Hippocampal formation (tissue), 2 donors: ENCODE results near the gene DHRS7C.
A peak's percentile ranks its signal among the peaks of the same experiment; 100 is the strongest.
"Not testable (repeated sequence)": the region's sequence is repeated elsewhere in the genome, so short reads cannot be mapped to it uniquely, and the experiment has no call there.

Experiments
- DNase-seq, 2 donors: peaks; one replicate each; lab custom pipeline; 2025; lab: John Stamatoyannopoulos, UW

DHRS7C gene

DNA sequence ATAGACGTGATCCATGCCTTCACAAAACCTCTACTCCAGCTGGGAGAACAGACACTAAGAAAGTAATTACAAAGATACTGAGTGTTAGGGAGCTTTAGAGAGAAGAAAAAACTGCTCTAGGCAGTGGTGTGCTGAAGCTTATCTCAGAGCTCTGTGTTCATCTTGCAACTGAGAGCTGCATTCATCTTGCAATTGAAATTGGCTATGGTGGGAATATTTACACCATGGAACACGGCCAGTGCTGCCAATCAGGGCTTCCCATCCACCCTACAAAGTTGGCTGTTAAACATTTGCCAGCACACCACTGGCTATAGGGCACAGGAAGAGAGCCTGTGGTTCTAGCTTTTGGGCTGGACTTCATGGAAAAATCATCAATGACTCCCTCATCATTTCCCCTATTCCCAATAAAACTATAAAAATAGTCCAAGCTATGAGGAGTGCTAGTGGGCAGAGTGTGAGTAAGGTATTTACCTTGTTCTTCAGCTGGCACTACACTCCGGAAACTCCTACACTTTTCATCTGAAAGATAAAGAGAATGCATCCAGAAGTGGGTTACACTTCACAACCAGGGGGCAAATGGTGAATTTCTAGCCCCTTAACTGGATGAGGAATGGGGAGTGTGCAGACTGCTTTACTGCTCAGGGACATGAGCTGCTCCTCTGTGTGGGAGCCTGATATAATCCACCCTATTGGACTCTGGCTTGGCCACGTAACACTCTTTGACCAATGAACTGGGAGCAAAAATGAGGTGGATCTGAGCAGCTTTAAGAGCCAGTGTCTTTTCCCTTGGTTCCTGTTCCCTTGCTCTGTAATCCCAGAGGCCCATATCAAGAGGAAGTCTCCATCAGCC, 18.9 kb upstream of the DHRS7C start:
- DNase-seq, result no peak

DNA sequence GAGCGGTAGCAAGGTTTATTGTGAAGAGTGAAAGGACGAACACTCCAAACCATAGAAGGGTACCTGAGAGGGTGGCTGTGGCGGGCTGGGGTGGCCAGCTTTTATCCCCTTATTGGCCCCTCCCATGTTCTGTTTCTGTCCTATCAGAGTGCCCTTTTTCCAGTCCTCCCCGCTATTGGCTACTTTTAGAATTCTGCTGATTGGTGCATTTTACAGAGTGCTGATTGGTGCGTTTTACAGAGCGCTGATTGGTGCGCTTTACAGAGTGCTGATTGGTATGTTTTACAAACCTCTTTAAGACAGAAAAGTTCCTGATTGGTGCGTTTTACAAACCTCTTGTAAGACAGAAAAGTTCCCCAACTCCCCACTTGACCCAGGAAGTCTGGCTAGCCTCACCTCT, 18.0 kb upstream of the DHRS7C start:
- DNase-seq, result no peak

GRCh38 chr17:9806699-9807098, 15.3 kb upstream of the DHRS7C start:
- DNase-seq, result peak in 1 of 2 donors; percentile 44

DNA sequence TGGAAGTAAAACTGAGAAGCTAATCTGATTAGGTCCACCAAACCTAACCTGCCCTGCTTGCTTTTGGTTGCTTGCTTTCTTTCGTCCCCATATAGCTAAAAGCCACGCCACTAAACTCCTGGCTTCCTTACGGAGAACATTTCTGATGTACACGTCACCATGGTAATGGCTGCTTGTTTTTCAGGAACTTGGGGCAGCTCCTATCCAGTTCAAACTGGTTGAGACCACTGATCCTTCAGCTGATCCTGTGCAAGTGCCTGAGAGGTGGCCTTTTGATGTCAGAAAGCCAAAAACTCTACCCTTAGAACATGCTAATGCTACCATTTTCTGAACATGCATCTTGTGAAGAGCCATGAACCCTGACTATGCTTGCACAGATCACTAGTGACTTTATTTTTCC, 14.4 kb upstream of the DHRS7C start:
- DNase-seq, result no peak

- no peak for DNase-seq
Observed at GRCh38 chr17:9802697-9803096, 11.3 kb upstream of the DHRS7C start.

DNA sequence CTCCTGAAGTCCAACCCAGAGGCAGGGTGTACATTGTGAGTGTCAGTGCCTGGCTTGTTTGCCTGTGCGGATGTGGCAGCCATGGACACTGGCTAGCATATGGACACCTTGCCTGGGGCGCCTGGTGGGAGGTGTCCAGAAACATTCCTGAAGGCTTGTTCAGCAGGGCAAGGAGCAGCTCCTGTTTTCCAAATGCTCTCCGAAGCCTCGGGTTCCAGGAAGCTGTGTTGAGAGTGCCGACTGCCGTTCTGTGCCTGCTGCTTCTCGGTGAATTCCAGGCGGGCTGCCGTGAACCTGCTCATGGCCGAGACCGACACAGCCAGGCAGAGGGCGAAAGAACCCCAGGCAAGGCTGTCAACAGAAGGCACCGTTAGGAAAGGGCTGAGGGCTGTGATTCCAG, 10.9 kb upstream of the DHRS7C start:
- no peak for DNase-seq

- no peak for DNase-seq
Observed at GRCh38 chr17:9801505-9801904, 10.1 kb upstream of the DHRS7C start.

GRCh38 chr17:9798724-9799123, 7.3 kb upstream of the DHRS7C start:
- DNase-seq, result no peak

DNA sequence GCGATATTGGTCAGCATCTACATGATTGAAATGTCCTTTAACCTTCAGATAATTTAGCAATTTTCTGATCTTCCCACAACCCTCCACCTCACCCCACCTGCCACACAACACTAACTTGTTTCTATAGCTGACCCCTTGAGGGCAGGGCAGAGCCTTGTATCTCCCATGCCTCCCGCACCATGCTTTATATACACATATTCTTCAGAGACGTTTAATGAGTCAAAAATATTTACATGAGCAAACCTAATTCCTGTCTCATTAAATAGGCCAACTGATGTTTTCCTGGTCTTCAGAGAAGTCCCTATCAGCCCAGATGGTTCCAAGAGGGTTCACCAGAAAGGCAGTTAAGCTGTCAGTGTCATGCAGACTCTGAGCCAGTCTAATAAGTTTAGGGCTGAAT, 6.6 kb upstream of the DHRS7C start:
- no peak for DNase-seq

DNA sequence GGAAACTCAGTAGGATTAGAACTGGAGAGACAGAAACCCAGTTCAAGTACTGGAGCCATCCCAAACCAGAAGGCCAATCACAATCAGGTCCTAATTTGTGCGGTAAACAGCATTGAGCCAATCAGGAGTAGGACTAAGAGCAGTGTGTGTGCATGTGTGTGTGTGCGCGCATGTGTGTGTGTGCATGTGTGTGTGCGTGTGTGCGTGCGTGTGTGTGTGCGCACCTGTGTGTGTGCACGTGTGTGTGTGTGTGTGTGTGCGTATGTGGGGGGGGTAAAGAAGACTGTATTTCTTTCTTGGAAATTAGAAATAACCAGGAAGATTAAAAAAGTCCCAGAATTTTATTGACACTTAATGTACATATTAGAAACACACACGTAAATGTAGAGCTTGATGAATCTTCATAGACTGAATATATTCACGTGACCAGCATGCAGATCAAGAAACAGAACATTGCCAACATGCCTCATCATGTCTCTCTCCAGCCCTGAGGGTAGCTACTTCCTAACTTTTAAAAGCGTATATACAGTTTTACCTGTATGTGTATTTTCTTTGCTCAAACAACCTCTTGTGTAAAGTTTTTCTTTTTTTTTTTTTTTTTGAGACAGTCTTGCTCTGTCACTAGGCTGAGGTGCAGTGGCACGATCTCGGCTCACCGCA, 919 bp upstream of the DHRS7C start:
- no peak for DNase-seq

DNA sequence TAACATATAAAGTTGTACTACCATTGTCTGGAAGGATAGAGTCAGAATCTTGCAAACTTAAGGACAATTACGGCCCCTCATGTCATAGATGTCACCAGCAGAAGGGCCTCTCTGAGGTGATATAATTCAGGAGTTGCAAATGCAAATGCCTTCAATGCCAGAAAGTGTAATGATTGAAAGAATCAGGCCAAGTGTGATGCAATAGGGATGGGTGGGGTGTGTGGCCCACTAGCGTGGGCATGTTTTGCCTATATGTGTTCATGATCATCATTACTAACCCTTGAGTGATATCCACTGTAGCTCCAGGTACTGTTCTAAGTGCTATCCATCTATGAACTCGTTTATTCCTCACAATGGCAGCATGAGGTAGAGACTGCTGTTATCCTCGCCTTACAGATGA, 1.1 kb downstream of the DHRS7C start:
- DNase-seq, result no peak

DNA sequence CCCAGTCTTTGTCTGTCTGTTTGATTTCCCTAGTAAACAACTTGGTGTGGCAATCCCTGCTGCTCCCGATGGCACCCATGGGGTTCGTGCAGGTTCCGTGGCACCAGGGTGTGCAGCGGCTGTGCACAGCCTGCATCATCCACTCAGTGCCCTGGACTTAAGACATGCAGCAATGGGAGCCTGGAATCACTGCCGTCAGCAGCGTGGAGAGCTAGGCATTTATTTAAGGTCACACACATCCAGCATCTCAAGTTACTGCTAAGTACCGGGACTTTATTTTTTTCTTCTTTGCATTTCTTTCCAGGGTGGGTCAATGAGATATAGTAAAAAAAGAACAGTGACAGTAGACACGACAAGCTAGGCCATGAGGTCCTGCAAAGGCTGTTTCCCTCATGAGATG, 2.8 kb downstream of the DHRS7C start:
- no peak for DNase-seq

DNA sequence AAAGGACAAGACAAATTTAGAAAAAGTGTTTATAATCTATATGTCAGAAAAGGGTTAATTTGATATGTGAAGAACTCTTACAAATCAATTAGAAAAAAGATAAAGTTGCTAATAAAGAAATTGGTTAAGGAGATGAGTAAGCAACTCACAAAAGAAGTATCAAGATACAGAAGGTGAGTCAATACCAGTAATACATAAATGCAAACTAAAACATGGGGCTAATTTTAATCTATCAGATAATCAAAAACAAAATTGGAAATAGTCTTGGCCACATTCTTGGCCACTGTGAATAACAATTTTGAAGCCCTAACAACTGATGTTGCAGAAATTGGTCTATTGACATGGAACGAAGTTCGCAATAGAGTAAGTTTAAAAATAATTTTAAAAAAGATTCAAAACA, 6.8 kb downstream of the DHRS7C start:
- no peak for DNase-seq

DNA sequence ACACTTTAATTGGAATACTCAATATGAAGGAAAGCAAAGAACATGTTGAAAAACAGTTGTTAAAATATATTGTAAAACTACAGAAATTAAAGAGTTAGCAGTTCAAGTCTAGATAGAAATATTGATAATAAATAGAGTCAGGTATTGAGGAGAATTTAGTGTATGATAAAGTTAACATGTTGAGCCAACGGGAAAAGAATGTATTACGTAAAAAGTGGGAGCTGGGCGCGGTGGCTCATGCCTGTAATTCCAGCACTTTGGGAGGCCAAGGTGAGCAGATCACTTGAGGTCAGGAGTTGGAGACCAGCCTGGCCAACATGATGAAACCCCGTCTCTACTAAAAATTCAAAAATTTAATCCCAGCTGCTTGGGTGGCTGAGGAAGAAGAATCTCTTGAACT, 7.9 kb downstream of the DHRS7C start:
- not testable (repeated sequence) for DNase-seq

- DNase-seq, result no peak
Observed at GRCh38 chr17:9783050-9783449, 8.3 kb downstream of the DHRS7C start.

GRCh38 chr17:9780552-9780951, 10.8 kb downstream of the DHRS7C start:
- DNase-seq, result no peak

DNA sequence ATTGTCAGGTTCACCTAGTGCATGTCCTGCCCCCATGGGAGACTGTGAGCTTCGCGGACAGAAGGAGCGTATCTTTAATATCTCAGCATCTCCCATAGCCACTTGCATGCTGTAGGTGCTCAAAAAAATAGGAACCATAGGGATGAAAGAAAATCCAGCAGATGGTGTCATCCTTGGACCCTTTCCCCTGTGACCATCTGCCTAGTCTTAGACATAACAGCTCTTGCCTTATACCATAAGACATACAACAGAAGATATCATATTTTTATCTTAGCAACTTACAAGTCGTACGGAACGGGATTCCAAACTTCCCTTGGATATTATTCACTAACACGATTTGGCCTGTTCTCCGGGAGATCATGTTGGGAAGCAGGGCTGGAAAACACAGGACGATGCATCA, 14.5 kb downstream of the DHRS7C start:
- DNase-seq, result peak in 1 of 2 donors; percentile 21

DNA sequence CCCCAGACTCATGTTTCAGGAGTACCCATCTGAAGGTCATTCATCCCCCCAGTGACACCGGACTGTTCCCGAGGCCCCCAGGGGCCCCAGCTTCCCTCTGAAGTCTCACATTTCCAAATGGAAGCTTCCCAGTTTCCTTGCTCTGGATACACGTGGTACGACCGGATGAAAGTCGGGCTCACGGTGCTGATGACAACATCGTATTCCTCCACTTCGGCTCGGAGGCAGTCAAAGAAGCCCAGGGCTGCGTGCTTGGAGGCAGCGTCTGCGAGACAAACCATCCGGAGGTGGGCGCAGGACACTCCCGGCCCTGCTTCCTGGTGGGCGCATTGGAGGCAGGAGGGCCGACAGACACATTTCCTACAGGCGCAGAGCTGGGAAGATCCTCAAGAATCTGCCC, 18.7 kb downstream of the DHRS7C start:
- DNase-seq, result no peak

- no peak for DNase-seq
Observed at GRCh38 chr17:9771465-9771864, 19.9 kb downstream of the DHRS7C start.

GRCh38 chr17:9769036-9769695, 22.2 kb downstream of the DHRS7C start:
- DNase-seq, result no peak

- DNase-seq, result peak in 1 of 2 donors; percentile 24
Observed at GRCh38 chr17:9768381-9768934, 22.9 kb downstream of the DHRS7C start.

- no peak for DNase-seq
Observed at GRCh38 chr17:9767432-9767991, 23.9 kb downstream of the DHRS7C start.
